Measurements from ENCODE around the gene LYSMD4.

Gene LYSMD4

GRCh38 chr15:99703603-99704443 is 29.4 kb downstream of the LYSMD4 start:
- peak; percentile 25 for DNase-seq

- no peak for DNase-seq
Measured at GRCh38 chr15:99702895-99703602, 30.2 kb downstream of the LYSMD4 start.

DNA sequence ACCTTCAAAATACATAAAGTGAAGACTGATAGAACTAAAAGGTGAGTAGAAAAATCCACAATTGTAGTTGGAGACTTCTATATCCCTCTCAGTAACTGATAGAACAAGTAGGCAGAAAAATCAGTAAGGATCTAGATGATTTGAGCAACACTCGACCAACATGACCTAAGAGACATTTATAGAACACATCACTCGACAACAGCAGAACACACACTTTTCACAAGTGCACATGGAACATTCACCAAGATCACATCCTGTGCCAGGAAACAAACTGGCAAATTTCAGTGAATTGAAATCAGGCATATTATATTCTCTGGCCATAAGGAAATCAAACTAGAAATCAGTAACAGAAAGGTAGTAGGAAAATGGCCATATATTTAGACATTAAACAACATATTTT is 37.1 kb downstream of the LYSMD4 start:
- no peak for DNase-seq

GRCh38 chr15:99692825-99693224 is 40.4 kb downstream of the LYSMD4 start:
- DNase-seq, result no peak

- DNase-seq, result no peak
Measured at GRCh38 chr15:99686290-99686689, 46.9 kb downstream of the LYSMD4 start.

GRCh38 chr15:99683000-99683670 is 50.1 kb downstream of the LYSMD4 start:
- DNase-seq, result no peak

DNA sequence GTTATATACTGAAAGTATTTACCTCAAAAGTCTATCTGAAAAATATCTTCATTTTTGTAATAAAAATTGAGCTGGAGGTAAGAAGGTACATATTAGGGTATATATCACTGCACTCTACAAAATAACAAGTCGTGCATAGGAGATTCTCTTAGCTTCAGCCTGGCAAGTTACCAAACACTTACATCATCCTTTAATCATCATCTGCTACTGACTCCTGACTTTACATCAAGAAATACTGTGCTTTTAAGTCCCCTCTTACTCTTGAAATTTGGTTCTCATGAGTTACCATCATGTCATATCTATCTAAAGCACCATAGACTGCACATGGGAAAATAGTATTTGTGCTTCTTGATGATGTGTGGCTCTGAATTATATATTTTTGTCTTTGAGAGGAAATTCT is 50.8 kb downstream of the LYSMD4 start:
- peak; percentile 14 for DNase-seq

DNA sequence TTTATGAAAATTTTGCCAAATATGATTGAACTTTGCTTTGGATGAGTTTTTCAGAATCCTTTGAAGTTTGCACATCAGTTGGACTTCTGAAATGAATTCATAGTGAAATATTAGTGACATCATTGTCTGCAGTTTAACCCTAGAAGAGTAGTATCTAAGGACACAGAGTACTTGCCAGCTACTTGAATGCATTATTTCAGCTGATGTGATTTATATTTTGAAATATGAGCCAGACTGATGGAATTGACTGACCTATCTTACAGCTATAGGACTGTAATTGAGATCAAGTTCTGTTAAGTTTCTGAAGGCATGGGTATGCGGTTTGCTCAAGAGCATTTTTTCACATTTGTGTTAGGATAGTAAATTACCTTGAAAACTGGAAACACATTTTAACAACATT is 51.2 kb downstream of the LYSMD4 start:
- DNase-seq, result no peak

GRCh38 chr15:99680276-99680675 is 53.0 kb downstream of the LYSMD4 start:
- no peak for DNase-seq

GRCh38 chr15:99677540-99678134 is 55.6 kb downstream of the LYSMD4 start:
- DNase-seq, result no peak
